Prostate gland (tissue), 2 donors: ENCODE data around the gene OR4C16. TPM values are rescaled to one million over a fixed set of nuclear protein-coding genes. Genes with fewer than 3 reads are reported as not detected.

Experiments used
- DNase-seq: peaks from one replicate; pipeline ENCODE4 v3.0.0-alpha.2; 2019; ENCODE audit warnings: low spot score
- H3K27ac ChIP-seq, 2 donors: fragments of 200-600 bp; sonication (generic); 2 replicates each; pipeline ENCODE4 v1.5.1; 2017 to 2019
- H3K27me3 ChIP-seq: fragments of 200-600 bp; sonication (generic); replicated peaks from 2 replicates; pipeline ENCODE4 v1.5.1; 2019; ENCODE audit not compliant: insufficient read depth
- H3K36me3 ChIP-seq, 2 donors: fragments of 200-600 bp; sonication (generic); 1 replicate in 1 of 2; 2 replicates in 1 of 2; pipeline versions ENCODE4 v1.5.1 to v1.8.1; 2017 to 2019
- H3K4me1 ChIP-seq: fragments of 200-600 bp; sonication (generic); replicated peaks from 2 replicates; pipeline ENCODE4 v1.5.1; 2019
- H3K4me3 ChIP-seq, 2 donors: fragments of 200-600 bp; sonication (generic); 2 replicates each; pipeline ENCODE4 v1.5.1; 2017 to 2019
- H3K9me3 ChIP-seq: fragments of 200-600 bp; sonication (generic); 2 replicates; pipeline ENCODE4 v1.5.1; 2017
- POLR2A ChIP-seq: fragments of 450-650 bp; IDR thresholded peaks from one replicate; pipeline ENCODE4 v1.6.1; 2016; ENCODE audit warnings: antibody characterized with exemption, mild to moderate bottlenecking
- POLR2AphosphoS5 ChIP-seq: sonication (generic); formaldehyde crosslinking; IDR thresholded peaks from one replicate; pipeline ENCODE4 v1.6.1; 2017; ENCODE audit warnings: antibody characterized with exemption
- WGBS: methylation state at CpG from one replicate; pipeline ENCODE4 v1.1.5; 2018; 5-methylcytosine and 5-hydroxymethylcytosine counted together
- intact Hi-C: fragments of 100-400 bp; cut with DNase I; formaldehyde crosslinking; loops from one replicate; pipeline ENCODE4 v1.14.2; 2022
- total RNA-seq, 2 donors: library from RNA; depleted of rRNA; stranded (reverse); fragments of >200 nt; gene quantifications; one replicate each; pipeline ENCODE4 v1.1.0, GENCODE V29; 2016
- TF ChIP-seq, protein P1 (sequence below), 4 experiments: fragments of 200-600 bp in 2 of 4; fragments of 450-650 bp in 2 of 4; sonication (generic) in 2 of 4; IDR thresholded peaks; 1 replicate in 3 of 4; 2 replicates in 1 of 4; pipeline ENCODE4 v1.5.1; 2016 to 2019; ENCODE audit warnings: antibody characterized with exemption in 4 of 4, mild to moderate bottlenecking in 2 of 4, moderate library complexity in 2 of 4

OR4C16 gene, protein sequence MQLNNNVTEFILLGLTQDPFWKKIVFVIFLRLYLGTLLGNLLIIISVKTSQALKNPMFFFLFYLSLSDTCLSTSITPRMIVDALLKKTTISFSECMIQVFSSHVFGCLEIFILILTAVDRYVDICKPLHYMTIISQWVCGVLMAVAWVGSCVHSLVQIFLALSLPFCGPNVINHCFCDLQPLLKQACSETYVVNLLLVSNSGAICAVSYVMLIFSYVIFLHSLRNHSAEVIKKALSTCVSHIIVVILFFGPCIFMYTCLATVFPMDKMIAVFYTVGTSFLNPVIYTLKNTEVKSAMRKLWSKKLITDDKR
- total RNA-seq = not detected

DNA sequence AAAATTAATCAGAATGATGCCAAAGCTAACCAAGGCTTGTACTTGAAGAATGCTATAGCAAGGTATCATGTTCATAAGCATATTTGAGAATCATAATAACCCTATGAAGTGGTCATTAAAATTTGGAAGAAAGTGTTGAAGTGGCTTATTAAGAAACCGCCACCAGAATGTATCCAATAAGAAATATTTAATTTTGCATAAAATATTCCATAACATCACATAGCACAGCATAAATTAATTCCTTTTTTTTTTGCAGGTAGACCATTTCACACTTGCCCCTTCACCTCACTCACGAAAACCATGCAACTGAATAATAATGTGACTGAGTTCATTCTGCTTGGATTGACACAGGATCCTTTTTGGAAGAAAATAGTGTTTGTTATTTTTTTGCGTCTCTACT, at the start of gene OR4C16:
TSS of gene OR4C16 (plus strand) at position 301 of the 400 bp plus-strand sequence. CDS start at position 301, 0 bp downstream.
- TF ChIP-seq POLR2A = no peak
- TF ChIP-seq, protein P1, sequence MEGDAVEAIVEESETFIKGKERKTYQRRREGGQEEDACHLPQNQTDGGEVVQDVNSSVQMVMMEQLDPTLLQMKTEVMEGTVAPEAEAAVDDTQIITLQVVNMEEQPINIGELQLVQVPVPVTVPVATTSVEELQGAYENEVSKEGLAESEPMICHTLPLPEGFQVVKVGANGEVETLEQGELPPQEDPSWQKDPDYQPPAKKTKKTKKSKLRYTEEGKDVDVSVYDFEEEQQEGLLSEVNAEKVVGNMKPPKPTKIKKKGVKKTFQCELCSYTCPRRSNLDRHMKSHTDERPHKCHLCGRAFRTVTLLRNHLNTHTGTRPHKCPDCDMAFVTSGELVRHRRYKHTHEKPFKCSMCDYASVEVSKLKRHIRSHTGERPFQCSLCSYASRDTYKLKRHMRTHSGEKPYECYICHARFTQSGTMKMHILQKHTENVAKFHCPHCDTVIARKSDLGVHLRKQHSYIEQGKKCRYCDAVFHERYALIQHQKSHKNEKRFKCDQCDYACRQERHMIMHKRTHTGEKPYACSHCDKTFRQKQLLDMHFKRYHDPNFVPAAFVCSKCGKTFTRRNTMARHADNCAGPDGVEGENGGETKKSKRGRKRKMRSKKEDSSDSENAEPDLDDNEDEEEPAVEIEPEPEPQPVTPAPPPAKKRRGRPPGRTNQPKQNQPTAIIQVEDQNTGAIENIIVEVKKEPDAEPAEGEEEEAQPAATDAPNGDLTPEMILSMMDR (IDR thresholded peaks at IDR 0.05) = no peak
- no peak for TF ChIP-seq POLR2AphosphoS5
- H3K27me3 ChIP-seq = no peaks in the 10 kb centered on the region
- no peaks in the 10 kb centered on the region for H3K9me3 ChIP-seq
- no peak within 1 kb of the TSS for H3K4me3 ChIP-seq
- no peaks in the 10 kb centered on the region for H3K36me3 ChIP-seq
- DNase-seq = no peak
- no peaks in the 10 kb centered on the region for H3K4me1 ChIP-seq
- intact Hi-C loops = no loop called here
- WGBS = 69% methylated on average over 3 of the region's 3 CpGs
- H3K27ac ChIP-seq = no peak within 1 kb of the TSS

DNA sequence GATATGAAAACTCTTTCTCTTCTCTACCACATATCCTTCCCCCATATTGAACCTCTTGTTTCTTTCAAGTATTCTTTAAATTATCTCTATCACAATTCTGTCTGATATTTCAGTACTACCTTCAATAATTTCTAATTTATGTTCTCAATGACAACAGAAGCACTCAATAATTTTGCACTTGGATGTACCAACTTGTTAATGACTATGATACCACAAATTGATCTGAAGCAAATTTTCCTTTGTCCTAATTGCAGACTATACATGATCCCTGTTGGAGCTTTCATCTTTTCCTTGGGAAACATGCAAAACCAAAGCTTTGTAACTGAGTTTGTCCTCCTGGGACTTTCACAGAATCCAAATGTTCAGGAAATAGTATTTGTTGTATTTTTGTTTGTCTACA, 17.8 kb upstream of the OR4C16 start, which contains the start of gene OR4C15:
TSS of gene OR4C15 (plus strand) at position 301 of the 400 bp plus-strand sequence. CDS start at position 301, 0 bp downstream.
- TF ChIP-seq POLR2AphosphoS5 (no peak), POLR2A (no peak)
- TF ChIP-seq, protein P1 (IDR thresholded peaks at IDR 0.05) = no peak
- intact Hi-C loops = no loop called here
- H3K27me3 ChIP-seq = peaks cover 2% of the 10 kb centered on the region

DNA sequence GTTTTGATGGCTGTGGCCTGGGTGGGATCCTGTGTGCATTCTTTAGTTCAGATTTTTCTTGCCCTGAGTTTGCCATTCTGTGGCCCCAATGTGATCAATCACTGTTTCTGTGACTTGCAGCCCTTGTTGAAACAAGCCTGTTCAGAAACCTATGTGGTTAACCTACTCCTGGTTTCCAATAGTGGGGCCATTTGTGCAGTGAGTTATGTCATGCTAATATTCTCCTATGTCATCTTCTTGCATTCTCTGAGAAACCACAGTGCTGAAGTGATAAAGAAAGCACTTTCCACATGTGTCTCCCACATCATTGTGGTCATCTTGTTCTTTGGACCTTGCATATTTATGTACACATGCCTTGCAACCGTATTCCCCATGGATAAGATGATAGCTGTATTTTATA, 620 bp downstream of the OR4C16 start:
- WGBS = 28% methylated on average over 1 of the region's 1 CpG
- Histone ChIP-seq H3K4me1 (no peaks in the 10 kb centered on the region), H3K36me3 (no peaks in the 10 kb centered on the region), H3K27ac (no peak overlapping the region), H3K4me3 (no peak overlapping the region), H3K9me3 (no peaks in the 10 kb centered on the region), H3K27me3 (no peaks in the 10 kb centered on the region)
- intact Hi-C loops = no loop called here
- no peak for DNase-seq
- no peak for TF ChIP-seq POLR2AphosphoS5
- no peak for TF ChIP-seq POLR2A
- TF ChIP-seq, protein P1 (IDR thresholded peaks at IDR 0.05) = no peak

More for the DNA sequence above, 17.8 kb upstream of the OR4C16 start, which contains the start of gene OR4C15:
- Histone ChIP-seq H3K36me3 (no peaks in the 10 kb centered on the region), H3K27ac (no peak within 1 kb of the TSS), H3K9me3 (no peaks in the 10 kb centered on the region), H3K4me1 (no peaks in the 10 kb centered on the region), H3K4me3 (no peak within 1 kb of the TSS)
- DNase-seq = no peak

DNA sequence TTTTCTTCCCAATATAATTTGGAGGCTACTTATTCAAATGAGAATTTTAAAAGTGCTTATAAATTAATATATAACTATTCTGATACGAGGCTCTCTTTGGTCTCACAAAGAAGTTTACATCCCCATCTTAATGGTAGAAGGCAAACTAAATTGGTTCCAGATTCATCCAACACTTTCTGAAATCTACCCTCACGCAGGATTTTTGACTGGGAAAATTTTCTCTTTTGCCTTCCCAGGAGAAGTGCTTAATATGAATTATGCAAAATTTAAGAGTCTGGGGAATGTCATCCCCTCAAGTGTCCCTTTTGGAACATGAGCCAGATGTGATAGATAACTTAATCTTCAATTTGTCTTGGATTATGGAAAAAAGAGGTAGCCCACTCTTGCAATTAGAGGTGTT, 35.6 kb downstream of the OR4C16 start, which contains the start of gene OR4C11:
TSS of gene OR4C11 (minus strand) at position 101 of the 400 bp plus-strand sequence. CDS start 3,272 bp downstream, outside the sequence.
- Histone ChIP-seq H3K36me3 (no peaks in the 10 kb centered on the region), H3K4me3 (no peak within 1 kb of the TSS), H3K27me3 (no peaks in the 10 kb centered on the region), H3K9me3 (no peaks in the 10 kb centered on the region), H3K4me1 (no peaks in the 10 kb centered on the region), H3K27ac (no peak within 1 kb of the TSS)
- TF ChIP-seq, protein P1 (IDR thresholded peaks at IDR 0.05) = no peak
- TF ChIP-seq POLR2AphosphoS5 (no peak), POLR2A (no peak)
- 31% methylated on average over 2 of the region's 2 CpGs for WGBS
- no peak for DNase-seq
- intact Hi-C loops = no loop called here

Other genes starting within 250 kb of the OR4C16 start
- gene OR4A16, start 228.9 kb upstream of the OR4C16 start, total RNA-seq = not detected
- gene OR4A15, start 204.2 kb upstream of the OR4C16 start, total RNA-seq = not detected
- gene OR4C15, start 17.7 kb upstream of the OR4C16 start, total RNA-seq = not detected
- not detected for gene OR4C11, start 35.5 kb downstream of the OR4C16 start, total RNA-seq
- not detected for gene OR4P4, start 63.0 kb downstream of the OR4C16 start, total RNA-seq
- not detected for gene OR4S2, start 76.2 kb downstream of the OR4C16 start, total RNA-seq
- not detected for gene OR4C6, start 90.1 kb downstream of the OR4C16 start, total RNA-seq
- not detected for gene OR5D13, start 201.3 kb downstream of the OR4C16 start, total RNA-seq
- not detected for gene OR5D14, start 223.4 kb downstream of the OR4C16 start, total RNA-seq
- gene OR5L1, start 239.2 kb downstream of the OR4C16 start, total RNA-seq = not detected
- gene OR5D18, start 247.5 kb downstream of the OR4C16 start, total RNA-seq = not detected